Measurements from ENCODE around the gene CDSN.
A peak's percentile ranks its signal among the peaks of the same experiment; 100 is the strongest.

CDSN gene

DNA sequence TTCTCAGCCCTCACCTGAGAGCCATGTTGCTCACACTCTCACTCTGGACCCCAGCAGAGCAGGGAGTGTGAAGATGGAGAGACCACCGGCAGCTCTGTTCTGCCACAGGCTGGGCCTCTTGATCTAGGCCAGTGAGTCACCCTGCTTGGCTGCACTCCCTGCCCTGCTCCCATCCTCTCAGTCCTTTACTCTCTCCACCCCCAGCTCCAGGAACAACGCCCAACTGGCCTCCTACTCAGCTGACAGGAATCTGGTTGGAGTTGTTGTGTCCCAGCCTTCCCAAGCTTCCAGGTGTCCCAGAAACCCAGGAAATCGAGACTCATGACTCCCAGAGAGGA is 5.7 kb downstream of the CDSN start, which contains the start of gene PSORS1C1:
PSORS1C1 (plus strand) TSS at position 260 of the 338 bp plus-strand sequence. CDS start 14,833 bp downstream, outside the sequence.
- H3K4me2 ChIP-seq = peak within 1 kb of the TSS in 3 of 11 experiments; percentile 24 to 52 (median 31); a peak in 4 of 22 replicates

DNA sequence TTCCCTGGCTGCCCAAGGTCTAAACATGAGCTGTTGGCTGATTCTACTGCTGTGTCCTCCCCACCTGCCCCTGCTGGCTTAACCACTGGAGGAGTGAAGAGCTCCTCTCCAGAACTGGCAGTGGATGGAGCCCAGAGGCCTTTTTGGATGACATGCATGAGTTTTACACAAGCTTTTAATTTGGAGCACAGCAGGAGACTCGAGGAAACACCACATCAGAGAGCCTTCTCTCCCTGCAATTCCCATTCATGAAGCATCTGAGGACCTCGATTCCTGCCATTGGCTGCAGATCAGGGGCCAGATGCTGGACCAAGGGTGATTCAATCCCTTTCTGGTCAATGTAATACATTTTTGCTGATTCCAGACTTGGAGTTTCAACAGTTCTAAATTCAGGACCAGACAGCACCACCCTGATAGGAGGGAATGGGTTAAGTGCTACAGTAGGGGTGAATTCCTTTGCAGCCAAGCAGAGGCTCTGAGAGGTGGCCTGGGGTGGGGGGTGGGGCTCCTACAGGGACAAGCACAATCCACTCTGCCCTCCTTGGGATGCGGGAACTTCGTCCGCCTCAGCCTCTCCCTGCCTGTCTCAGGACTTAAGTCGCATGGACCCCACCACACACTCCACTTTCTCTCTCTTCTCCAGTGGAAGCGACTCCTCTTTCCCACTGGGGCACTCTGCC is 6.2 kb downstream of the CDSN start:
- Histone ChIP-seq H3K4me1 (peaks cover 0 to 23% (median 0%) of the 10 kb centered on the region in 10 experiments; a peak in 6 of 20 replicates), H3K36me3 (no peaks in the 10 kb centered on the region), H4K20me1 (peaks cover 0 to 3% (median 0%) of the 10 kb centered on the region in 11 experiments; a peak in 1 of 22 replicates), H3K4me2 (no peak overlapping the region), H3K9me3 (replicated peaks in 1 of 11) (no peaks in the 10 kb centered on the region), H3K27me3 (no peaks in the 10 kb centered on the region), H3K4me3 (no peak overlapping the region), H3K27ac (no peak overlapping the region), H3K9ac (no peak overlapping the region)
- no peak for TF ChIP-seq Cebpa-rat (IDR thresholded peaks at IDR 0.05)

More for the DNA sequence above, 5.7 kb downstream of the CDSN start, which contains the start of gene PSORS1C1:
- Histone ChIP-seq H3K36me3 (no peaks in the 10 kb centered on the region), H4K20me1 (peaks cover 0 to 3% (median 0%) of the 10 kb centered on the region in 11 experiments; a peak in 1 of 22 replicates), H3K27me3 (no peaks in the 10 kb centered on the region), H3K9ac (no peak within 1 kb of the TSS), H3K4me3 (no peak within 1 kb of the TSS), H3K27ac (no peak within 1 kb of the TSS), H3K4me1 (peaks cover 0 to 18% (median 0%) of the 10 kb centered on the region in 10 experiments; a peak in 6 of 20 replicates), H3K9me3 (replicated peaks in 1 of 11) (no peaks in the 10 kb centered on the region)
- no peak for TF ChIP-seq Cebpa-rat (IDR thresholded peaks at IDR 0.05)

GRCh38 chr6:31112478-31112877 is 7.8 kb downstream of the CDSN start, which contains the start of gene C6orf15:
Gene C6orf15, minus strand, starts transcription at chr6:31112575. Its CDS starts 20 bp downstream, at chr6:31112555.
- no peak within 1 kb of the TSS for H3K9ac ChIP-seq
- no peaks in the 10 kb centered on the region for H3K36me3 ChIP-seq
- no peak within 1 kb of the TSS for H3K4me2 ChIP-seq
- no peaks in the 10 kb centered on the region for H3K27me3 ChIP-seq
- H3K9me3 ChIP-seq (replicated peaks in 1 of 11) = no peaks in the 10 kb centered on the region
- TF ChIP-seq Cebpa-rat (IDR thresholded peaks at IDR 0.05) = no peak
- H3K4me3 ChIP-seq = no peak within 1 kb of the TSS
- H4K20me1 ChIP-seq = peaks cover 0 to 3% (median 0%) of the 10 kb centered on the region in 11 experiments; a peak in 1 of 22 replicates
- no peak within 1 kb of the TSS for H3K27ac ChIP-seq
- peaks cover 0 to 29% (median 0%) of the 10 kb centered on the region in 10 experiments; a peak in 7 of 20 replicates for H3K4me1 ChIP-seq

DNA sequence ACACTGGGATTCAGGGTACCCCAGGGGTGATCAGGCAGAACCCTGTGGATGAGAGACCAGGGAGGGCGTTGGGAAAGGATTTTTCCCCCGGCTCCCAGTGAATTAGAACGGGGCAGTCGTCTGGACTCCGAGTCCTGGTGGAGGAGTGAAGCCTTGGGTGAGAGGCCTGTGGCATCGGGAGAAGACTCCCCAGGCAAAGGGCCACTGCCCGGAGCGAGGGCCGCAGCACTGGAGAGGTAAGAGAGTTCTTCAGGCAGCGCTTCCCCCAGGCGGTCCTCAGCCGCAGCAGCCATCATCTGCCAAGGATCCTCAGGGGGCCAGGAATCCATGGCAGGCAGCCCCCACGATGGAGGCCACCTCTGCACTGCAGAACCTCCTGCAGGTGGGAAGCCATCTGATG is 8.5 kb downstream of the CDSN start:
- Histone ChIP-seq H3K27me3 (no peaks in the 10 kb centered on the region), H3K9me3 (replicated peaks in 1 of 11) (no peaks in the 10 kb centered on the region), H4K20me1 (peaks cover 0 to 3% (median 0%) of the 10 kb centered on the region in 11 experiments; a peak in 1 of 22 replicates), H3K9ac (no peak overlapping the region), H3K4me2 (no peak overlapping the region), H3K36me3 (no peaks in the 10 kb centered on the region), H3K4me1 (peaks cover 0 to 29% (median 0%) of the 10 kb centered on the region in 10 experiments; a peak in 7 of 20 replicates), H3K4me3 (no peak overlapping the region), H3K27ac (no peak overlapping the region)
- no peak for TF ChIP-seq Cebpa-rat (IDR thresholded peaks at IDR 0.05)

DNA sequence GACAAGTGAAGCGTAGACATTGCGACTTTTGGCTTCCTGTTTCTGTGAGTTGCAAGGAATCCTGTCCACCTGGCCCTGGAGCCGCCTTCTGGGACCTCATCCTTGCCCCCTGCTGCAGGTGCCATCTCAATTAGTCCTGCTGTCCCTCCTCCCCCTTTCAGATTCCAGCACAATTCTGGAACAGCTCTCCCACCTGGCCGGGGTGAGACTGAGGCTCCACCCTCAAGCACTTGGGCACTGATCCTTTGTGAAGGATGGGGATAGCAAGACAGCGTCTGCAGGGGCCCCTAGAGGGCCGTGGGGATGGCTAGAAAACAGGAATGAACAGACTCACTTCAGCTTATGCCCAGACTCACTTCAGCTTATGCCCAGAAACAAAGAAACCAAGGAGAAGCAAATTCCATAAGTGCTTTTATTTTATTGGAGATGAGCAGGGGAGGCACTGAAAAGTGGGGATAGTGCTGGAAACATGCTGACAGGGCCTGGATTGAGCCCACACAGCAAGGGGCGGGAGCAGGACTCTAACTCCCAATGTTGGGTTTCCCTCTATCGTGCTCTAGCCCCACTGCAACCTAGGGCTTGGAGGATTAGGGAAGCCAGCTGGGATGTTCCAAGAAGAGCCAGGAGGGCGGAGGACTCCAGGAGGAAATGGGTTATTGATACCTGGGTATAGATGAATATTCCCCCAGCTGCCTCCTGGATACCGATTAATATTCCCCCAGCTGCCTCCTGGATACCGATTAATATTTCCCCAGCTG is 9.2 kb downstream of the CDSN start:
- no peak for TF ChIP-seq Cebpa-rat (IDR thresholded peaks at IDR 0.05)
- no peaks in the 10 kb centered on the region for H3K27me3 ChIP-seq
- no peak overlapping the region for H3K4me3 ChIP-seq
- H3K9me3 ChIP-seq (replicated peaks in 1 of 11) = no peaks in the 10 kb centered on the region
- H3K4me2 ChIP-seq = no peak overlapping the region
- no peak overlapping the region for H3K9ac ChIP-seq
- H3K27ac ChIP-seq = no peak overlapping the region
- H3K36me3 ChIP-seq = no peaks in the 10 kb centered on the region
- H3K4me1 ChIP-seq = peaks cover 0 to 28% (median 0%) of the 10 kb centered on the region in 10 experiments; a peak in 7 of 20 replicates
- H4K20me1 ChIP-seq = peaks cover 0 to 3% (median 0%) of the 10 kb centered on the region in 11 experiments; a peak in 1 of 22 replicates

DNA sequence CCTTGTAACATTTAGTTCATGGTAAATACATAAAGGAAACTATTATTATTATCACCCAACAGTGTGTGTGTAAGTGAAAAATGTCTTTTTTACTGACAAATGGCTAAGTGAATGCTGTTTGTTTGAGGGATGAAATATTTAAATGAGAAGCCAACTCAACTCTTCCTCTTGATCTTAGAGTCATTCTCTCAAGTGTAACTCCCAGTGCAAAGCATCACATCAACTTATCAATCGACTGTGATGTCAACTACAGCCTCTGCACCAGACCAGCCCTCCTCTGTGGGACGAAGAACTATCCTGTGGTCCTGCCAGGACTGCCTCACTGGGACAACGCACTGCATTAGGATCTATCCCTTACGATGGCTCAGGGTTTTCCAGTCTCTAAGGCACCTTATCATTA is 13.2 kb downstream of the CDSN start:
- Histone ChIP-seq H3K27me3 (no peaks in the 10 kb centered on the region), H4K20me1 (peaks cover 0 to 3% (median 0%) of the 10 kb centered on the region in 11 experiments; a peak in 1 of 22 replicates), H3K27ac (no peak overlapping the region), H3K4me1 (peaks cover 0 to 13% (median 0%) of the 10 kb centered on the region in 10 experiments; a peak in 6 of 20 replicates), H3K4me2 (no peak overlapping the region), H3K9me3 (replicated peaks in 1 of 11) (no peaks in the 10 kb centered on the region), H3K36me3 (no peaks in the 10 kb centered on the region), H3K9ac (no peak overlapping the region), H3K4me3 (no peak overlapping the region)
- no peak for TF ChIP-seq Cebpa-rat (IDR thresholded peaks at IDR 0.05)

- no peaks in the 10 kb centered on the region for H4K20me1 ChIP-seq
- no peaks in the 10 kb centered on the region for H3K36me3 ChIP-seq
- no peaks in the 10 kb centered on the region for H3K9me3 ChIP-seq (replicated peaks in 1 of 11)
- no peak overlapping the region for H3K4me2 ChIP-seq
- no peak for TF ChIP-seq Cebpa-rat (IDR thresholded peaks at IDR 0.05)
- no peaks in the 10 kb centered on the region for H3K4me1 ChIP-seq
- no peak overlapping the region for H3K4me3 ChIP-seq
- H3K9ac ChIP-seq = no peak overlapping the region
- H3K27me3 ChIP-seq = no peaks in the 10 kb centered on the region
- no peak overlapping the region for H3K27ac ChIP-seq
These were observed 17.1 kb downstream of the CDSN start for GRCh38 chr6:31103136-31103535.

- Histone ChIP-seq H3K4me2 (no peak overlapping the region), H3K27ac (no peak overlapping the region), H3K9ac (no peak overlapping the region), H3K9me3 (replicated peaks in 1 of 11) (no peaks in the 10 kb centered on the region), H4K20me1 (no peaks in the 10 kb centered on the region), H3K27me3 (no peaks in the 10 kb centered on the region), H3K4me3 (no peak overlapping the region), H3K4me1 (peaks cover 31 to 42% (median 34%) of the 10 kb centered on the region in 10 experiments), H3K36me3 (no peaks in the 10 kb centered on the region)
- TF ChIP-seq Cebpa-rat (IDR thresholded peaks at IDR 0.05) = no peak
These were observed 21.8 kb downstream of the CDSN start for GRCh38 chr6:31098449-31098938.

- Histone ChIP-seq H3K4me2 (peak overlapping the region in 9 of 11 experiments; percentile 15 to 85 (median 29); a peak in 9 of 22 replicates), H3K9me3 (replicated peaks in 1 of 11) (no peaks in the 10 kb centered on the region), H3K4me1 (peaks cover 31 to 49% (median 35%) of the 10 kb centered on the region in 10 experiments), H3K9ac (no peak overlapping the region), H3K4me3 (no peak overlapping the region), H3K36me3 (no peaks in the 10 kb centered on the region), H3K27ac (no peak overlapping the region), H4K20me1 (no peaks in the 10 kb centered on the region), H3K27me3 (no peaks in the 10 kb centered on the region)
- TF ChIP-seq Cebpa-rat (IDR thresholded peaks at IDR 0.05) = no peak
These were observed 23.6 kb downstream of the CDSN start for GRCh38 chr6:31096656-31097055.
